NCI-H2227 (cell line): Measurements from ENCODE around the gene FANCC.

Experiments used
- DNase-seq: peaks from one replicate; lab custom pipeline; 2025; ENCODE audit not compliant: unreplicated experiment; lab: John Stamatoyannopoulos, UW

Gene FANCC

DNA sequence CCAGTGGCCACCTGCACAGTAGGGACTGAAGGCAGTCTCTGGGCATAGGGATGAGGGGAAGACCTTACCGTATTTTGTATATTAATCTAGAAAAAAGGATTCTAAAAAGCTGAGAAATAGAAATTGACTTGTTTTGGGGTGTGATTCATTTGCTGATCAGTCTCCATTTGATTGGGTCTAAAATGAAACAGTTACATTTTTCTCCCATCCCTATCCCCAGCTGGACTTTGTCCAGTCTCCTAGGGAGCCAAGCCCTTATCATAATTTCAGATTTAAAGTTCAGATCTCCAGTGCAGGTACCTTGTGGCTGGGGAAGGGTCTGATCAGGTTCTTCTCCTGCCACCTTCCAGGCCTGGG lies 240.8 kb downstream of the FANCC start:
- no peak for DNase-seq

DNA sequence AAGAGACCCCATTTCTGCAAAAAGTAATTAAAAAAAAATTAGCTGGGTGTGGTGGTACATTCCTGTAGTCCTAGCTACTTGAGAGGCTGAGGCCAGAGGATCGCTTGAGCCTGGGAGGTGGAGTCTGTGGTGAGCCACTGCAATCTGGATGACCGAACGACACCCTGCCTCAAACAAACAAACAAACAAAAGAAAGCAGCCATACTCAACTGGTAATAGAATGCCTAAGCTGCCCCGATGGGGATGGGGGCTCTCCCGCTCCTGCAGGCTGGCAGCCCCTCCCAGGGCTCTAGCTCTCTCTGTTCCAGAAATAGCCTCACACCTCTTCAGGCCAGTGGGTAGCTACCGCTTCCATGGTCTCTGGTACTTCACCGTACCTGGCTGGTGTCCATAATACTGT lies 241.8 kb downstream of the FANCC start:
- no peak for DNase-seq

DNA sequence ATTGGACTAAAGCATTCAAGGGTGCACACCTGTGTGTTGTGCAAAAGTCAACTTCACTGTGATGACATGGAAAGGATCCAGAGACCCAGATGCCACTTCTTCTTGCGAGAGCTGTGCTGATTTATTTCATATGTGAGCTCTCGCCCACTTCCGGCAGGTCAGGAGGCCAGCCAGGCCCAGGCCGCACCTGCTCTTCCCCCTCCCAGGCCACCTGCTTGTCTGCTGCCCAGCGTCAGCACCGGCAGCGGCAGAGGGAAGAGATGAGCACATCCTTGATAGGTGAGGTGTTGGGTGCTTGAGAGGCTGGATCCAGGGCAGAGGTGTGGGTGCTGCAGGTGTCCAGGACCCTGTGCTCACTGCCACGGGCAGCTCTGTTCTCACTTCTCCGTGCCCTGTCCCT lies 242.9 kb downstream of the FANCC start:
- DNase-seq, result no peak

DNA sequence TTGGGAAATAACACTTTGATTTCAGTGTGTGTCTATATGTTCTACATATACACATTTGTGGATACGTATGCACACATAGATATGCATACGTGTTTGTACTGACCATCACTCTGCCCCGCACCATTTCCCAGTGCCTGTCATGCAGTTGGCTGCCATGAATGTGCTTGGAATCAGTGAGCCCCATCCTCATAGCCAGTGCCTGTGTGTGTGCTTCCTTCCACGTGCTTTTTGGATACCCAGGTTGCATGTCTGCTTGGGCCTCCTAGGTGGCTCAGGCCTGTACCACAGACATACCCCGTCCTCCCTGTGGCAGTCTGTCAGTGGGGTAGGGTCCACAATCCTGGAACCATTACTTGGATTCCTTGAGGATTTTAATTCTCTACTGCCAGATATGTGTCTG lies 243.6 kb downstream of the FANCC start:
- DNase-seq, result no peak

DNA sequence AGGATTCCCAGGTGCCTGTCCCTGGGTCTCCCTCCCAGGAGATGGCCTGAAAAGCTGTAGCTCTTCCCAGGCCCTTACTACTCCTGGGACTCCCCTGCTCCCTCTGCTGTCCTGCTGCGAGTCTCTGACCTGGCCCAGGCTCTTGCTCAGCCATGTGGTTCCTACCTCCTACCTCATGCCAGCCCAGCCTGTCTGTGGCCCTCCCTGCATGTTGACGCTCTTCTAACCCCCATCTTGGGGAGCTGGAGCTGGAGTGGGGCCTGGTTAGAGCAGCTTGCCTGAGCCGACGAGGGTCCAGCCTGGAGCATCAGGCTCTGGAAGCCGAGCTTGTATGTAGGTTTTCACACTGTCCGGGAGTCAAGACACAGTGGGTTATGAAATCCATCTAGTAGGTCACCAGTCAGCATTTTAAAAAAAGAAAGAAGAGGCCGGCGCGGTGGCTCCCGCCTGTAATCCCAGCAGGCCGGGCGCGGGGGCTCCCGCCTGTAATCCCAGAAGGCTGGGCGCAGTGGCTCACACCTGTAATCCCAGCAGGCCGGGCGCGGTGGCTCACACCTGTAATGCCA lies 244.4 kb downstream of the FANCC start:
- no peak for DNase-seq

DNA sequence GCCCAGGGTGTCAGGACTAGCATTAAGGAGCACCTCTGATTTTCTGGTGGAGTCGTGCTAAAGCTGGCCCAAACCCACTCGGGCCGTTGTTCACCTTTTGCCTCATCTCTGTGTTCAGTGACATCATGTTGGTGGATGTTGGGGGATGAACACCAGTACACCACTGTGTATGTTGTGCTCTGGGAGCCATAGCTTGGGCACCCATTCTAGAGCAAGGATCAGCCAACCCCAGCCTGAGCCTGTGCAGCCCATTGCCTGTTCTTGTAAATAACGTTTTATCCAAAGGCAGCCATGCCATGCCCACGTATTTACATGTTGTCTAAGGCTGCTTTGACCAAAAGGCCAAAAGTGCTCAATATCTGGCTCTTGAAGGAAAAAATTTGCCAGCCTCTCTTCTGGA lies 245.6 kb downstream of the FANCC start:
- no peak for DNase-seq

DNA sequence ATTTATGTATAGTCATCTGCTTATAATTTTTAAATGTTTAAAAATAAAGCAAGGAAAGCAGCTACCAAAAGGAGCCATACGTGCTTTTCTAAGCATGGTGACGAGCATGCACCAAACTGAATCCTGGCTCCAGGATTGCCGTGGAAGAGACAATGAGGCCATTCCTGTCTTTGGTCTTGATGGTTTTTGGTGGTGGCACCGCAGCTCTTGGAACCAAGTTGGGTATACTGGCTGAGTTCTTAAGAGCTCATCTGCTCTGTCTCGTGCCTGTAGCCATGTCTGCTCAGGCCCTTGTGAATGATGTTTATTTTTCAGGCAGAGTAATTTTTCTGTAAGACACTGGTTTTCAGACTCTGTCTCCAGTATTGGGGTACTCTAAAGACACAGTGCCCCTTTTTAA lies 246.1 kb downstream of the FANCC start:
- no peak for DNase-seq

DNA sequence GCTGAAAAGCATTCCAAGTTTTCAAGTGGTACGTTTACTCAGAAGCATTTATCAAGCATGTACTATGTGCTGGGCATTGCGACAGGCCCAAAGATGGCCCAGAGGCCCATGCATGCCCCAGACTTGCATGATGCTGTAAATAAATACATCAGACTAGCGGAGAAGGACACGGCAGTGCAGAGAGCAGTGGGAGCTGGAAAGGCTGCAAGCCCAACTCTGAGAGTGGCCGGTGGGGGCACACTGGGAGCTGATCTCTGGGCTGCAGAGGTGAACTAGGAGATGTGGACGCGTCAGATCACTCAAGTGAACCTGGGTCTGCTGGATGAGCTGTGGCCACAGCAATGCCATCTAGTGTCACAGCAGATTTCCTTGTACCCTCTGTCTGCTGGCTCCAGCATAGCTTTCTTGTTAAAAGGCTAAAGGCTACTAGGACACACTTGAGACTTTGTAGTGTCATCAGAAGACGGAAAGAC lies 246.9 kb downstream of the FANCC start:
- no peak for DNase-seq

DNA sequence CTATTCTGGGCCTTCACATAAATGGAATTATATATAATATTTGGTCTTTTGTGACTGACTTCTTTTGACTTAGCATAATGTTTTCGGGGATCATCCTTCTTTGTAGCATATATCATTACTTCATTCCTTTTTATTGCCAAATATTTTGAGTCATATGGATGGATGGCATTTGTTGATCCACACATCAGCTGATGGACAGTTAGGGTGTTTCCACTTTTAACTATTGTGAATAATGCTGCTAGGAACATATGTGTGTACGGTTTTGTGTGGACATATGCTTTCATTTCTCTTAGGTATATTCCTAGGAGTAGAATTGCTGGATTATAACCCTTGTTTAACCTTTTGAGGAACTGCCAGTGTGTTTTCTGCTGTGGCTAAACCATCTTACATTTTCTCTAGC lies 249.6 kb downstream of the FANCC start:
- DNase-seq, result no peak

DNA sequence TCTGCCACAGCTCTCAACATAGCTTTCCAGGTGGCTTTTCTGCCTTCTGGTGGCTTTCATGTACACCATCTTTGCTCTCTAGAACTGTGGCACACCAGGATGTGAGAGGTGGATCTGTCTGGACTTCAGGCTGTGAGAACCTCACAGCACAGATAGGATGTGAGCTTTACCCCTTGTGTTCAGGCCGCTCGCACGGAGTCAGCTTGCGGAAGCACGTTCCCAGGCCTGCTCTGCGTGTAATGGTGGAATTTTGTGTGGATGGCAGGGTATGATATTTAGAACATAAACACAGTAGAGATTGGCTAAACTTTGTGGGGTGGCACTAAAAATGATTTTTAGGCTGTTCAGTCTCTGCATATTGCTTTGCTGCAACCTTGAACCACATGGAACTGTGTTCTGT lies 250.5 kb downstream of the FANCC start:
- no peak for DNase-seq

DNA sequence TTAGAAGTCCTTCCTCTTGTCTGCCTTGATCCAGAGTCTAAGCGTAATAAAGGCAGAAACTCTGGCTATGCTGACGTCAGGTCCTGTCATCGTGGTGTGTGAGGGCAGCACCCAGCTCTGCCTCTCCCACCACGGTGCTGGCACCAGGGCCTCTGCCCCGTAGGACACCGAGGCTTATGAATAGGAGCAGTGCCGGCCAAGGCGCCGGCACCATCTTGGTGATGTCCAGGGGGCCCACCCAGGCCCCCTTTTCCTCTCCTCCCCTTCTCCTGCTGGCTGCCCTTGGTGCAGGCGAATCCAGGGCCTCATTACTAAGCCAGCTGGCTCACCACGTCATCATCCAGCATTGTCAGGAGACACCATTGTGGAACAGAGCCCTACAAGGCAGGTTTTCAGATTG lies 252.3 kb downstream of the FANCC start:
- DNase-seq, result no peak

DNA sequence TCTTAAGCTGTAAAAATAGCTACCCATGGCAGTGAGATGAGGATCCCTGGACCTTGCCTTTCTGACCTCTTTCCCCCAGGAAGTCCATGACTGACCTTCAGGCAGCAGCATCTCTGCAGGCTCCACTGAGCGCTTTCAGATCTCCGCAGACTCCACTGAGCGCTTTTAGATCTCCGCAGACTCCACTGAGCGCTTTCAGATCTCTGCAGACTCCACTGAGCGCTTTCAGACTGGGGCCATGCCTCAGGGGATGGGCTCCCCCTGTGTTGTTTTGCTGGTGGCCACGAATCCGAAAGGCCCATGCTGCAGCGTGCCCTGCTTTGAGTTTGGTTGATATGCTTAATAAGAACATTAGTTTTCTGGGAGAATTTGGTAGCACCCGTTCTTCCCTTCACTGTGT lies 254.2 kb downstream of the FANCC start:
- no peak for DNase-seq

DNA sequence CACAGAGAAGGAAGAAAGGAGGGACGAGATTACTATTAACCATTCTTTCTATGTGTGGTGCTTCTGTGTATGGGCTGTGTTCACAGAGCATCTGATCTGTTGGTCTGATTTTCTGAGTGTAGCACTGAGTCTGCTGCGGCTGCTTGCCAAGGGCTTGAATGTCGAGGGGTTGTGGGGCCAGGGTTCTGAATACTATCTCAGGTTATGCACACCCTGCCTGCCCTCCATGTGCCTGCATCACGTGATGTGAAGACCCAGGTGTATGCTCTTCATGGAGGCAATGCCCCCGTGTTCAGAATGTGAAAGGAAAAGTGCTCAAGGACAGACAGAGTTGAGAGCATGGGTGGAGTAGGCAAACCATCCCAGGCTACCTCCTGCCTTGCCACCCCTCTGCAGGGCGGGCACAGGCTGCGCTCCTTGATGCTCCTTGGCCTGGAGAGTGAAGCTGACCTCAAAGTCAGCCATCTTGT lies 254.9 kb downstream of the FANCC start:
- DNase-seq, result no peak

DNA sequence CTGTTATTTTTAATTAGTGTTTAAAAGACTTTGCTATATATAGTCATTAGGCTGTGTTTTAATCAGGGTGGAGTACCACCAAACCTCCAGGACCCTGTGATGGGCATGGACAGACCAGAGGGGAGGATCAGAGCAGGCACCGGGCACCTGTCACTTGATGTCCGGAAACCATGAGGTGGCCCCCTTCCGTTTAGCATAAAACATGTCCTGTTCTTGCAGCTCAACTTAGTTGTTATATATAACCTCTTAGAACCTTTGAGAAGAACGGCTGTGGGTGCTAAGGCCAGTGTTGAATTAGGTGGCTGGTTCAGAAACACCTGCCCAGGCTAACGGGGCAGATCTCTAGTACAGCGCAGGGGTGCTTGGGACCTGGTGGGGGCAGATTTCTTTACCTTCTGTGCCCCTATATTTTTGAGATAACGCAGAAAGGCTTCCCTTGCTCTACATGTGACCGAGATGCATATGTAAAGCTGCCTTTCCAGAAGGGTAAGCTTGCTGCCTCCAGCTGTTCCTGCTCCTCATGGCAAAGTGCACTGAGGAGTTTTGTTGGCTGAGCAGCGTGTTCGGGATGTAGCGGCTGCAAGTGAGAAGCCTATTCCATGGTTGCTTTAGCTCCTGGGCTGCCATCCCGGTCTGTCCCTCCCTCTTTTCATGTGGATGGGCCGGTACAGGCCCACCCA lies 255.5 kb downstream of the FANCC start:
- no peak for DNase-seq

DNA sequence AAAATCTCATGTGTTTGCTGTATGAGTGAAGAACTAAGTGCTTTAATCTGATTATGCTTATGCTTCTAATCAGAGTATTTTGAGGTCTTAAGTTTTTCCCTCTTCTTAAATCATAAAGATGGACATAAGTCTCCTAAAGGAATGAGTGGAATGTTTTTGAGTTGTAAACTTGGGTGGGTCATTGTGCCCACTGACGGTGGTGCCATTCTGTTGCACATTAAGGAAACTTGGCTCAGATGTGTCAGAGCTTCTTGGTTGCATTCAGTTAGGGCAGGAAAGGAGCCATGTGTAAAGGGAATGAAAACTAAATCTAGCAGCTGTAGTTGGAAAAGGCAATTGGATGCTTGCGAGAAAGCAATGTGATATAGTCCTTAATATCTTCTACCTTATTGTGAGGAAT lies 256.6 kb downstream of the FANCC start:
- no peak for DNase-seq

DNA sequence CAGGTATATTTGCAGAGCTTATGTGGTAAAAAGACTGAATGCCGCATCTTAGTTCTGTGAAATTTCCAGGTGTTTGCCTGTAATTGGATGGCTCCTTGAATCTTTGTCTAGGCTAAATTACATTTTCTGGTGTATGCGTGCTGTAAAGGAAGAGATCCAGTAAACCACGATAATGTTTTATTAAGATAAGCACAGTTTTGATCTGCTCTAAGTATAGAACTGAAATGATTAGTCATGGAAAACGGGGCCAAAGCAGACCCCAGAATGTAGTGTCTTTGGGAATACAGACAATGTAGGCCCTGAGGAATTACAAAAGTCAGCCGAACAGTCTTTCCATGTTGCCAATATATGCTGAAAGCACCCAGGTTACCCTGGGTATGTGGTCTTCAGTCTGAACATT lies 257.3 kb downstream of the FANCC start:
- no peak for DNase-seq

DNA sequence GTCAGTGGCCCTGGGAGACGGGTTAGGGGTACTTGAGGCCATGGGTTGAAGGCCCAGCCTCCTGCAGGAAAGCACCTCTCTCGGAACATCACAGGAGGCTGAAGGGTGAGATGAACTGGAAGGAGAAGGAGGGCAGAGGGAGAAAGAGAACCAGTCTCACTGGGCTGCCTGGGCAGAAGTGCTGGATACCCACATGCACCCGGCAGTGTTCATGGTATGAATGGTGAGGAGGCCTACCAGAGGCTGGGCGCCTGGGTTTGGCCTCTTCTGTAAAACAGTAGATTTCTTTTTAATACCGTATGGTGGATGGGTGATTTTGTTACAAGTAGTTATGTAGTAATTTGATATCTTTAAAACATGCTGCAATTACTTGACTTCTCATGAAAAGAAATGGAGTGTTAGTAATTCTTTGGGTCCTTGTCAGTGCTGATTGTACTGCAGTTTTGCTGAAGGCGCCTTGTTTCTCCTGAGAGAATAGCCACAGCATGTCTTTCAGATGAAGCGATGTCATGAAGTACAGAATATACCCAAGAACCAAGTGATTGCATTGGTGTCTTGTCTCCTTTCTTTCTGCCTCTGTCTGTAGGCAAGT lies 258.6 kb downstream of the FANCC start:
- no peak for DNase-seq

DNA sequence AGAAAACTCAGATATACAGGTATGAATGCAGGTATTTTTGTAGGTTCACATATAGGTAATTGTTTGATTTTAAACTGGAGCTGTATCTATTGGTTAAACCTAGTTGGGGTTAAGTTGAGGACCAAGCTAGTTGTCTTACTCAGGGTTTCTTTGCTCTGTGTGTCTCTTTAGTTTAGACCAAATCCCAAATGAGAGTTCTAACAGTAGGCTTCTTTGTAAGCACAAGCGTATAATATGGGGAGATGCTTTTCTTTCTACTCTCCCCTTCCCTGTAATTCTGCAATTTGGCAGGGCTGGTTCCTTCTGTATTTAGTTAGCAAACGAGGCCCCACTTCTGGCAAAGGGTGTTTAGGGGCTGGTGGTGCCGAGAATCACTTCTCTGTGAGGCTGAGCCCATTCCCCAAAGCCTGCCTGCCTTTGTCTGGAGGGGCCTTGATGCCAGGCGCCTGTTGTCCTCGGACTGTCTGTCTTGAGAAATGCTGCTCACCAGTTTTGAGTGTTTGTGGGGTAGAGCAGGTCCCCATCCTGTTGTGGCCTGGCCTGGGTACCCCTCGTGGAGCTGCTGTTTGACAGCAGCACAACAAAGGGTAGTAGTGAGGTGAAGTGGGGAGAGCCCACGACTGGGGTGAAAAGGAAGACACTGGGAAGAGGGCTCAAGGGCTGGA lies 259.3 kb downstream of the FANCC start:
- no peak for DNase-seq

DNA sequence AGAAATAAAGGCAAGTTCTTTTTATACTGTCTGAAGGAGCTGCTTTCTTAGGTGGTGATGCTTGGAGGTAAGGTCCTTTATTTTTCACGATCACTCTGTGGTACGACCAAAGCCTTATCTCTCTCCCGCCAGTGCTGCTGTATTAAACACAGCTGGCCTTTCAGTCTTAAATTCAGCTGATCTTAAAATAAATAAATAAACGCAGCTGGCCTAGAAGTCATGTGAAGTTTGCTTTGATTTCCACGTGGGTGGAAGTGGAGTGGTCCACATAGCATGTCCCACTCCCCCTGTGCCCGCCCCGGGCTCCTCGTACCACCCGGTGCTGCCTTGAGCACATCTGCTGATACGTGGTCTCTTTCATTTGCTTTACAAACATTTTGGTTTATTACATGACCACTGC lies 260.4 kb downstream of the FANCC start:
- no peak for DNase-seq

DNA sequence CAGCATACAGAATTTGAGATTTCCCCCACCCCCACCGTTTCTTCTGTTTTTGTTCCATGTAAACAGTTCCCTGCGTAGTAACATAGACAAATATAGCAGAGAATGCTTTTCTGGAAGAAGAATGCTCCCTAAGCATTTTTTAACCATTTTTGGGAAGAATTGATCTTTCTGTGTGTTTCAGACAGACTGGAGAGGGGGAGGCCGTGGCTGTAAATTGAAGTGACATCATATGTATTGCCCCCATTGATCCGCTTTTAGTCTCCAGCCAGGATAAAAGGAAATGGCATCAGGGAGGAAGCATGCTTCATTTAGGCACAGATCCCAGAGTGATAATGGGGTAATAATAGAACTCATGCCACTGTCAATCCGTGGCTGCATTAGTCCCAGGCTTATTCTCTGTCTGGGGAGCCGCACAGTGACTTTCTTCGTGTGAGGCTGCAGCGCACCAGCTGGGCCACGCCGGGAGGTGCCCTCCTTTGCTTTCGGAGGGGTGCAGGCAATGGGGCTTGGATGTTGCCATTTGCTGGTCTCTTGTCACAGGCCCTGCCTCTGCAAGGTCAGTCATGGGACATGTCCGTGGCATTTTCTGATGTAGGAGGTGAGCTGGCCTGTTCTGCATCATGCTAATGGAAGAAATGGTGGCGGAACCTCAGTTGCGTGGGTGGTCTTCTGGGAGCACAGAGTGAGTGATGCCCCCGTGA lies 261.5 kb downstream of the FANCC start:
- peak; percentile 5 for DNase-seq

DNA sequence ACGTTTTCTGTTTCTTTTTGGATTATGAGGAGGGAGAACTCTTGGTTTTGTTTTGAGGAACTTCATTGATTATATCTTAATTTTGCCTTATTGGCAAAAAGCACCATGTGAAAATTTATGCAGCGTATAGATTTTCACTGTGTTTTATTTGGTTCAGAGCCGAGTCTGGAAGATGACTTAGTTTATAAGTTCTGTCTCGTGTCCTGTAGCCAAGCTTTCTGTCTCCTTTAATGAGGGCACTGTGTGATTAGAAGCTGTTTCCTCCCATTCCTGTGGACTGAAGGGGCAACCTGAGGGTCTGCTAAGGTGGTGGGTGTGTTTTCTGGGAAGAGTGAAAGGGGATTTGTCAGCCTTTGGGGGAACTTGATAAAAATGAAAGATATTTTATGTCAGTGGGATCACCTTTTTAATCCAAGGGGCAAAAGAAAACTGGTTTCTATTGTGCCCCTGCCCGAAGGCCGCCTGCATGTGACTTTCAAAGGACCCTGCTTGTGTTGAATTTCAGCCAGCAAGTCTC lies 262.1 kb downstream of the FANCC start:
- no peak for DNase-seq
